GM23248 (cell line): ENCODE data around the gene DOCK3. TPM values are rescaled to one million over a fixed set of nuclear protein-coding genes. Genes with fewer than 3 reads are reported as not detected.

ENCODE experiments used
- DNase-seq: peaks from one replicate; pipeline ENCODE4 v3.0.0-alpha.2; 2015
- H2AFZ ChIP-seq: fragments of 200-600 bp; sonication (generic); 2 replicates; pipeline ENCODE4 v1.6.1; 2016; ENCODE audit warnings: antibody characterized with exemption
- H3F3A ChIP-seq: fragments of 200-600 bp; sonication (generic); 2 replicates; pipeline ENCODE4 v1.6.1; 2016; ENCODE audit warnings: mild to moderate bottlenecking, antibody characterized with exemption, mixed run types; ENCODE audit not compliant: insufficient read depth
- H3K27ac ChIP-seq: fragments of 200-600 bp; sonication (generic); 2 replicates; pipeline ENCODE4 v1.5.1; 2016; ENCODE audit warnings: mild to moderate bottlenecking
- H3K27me3 ChIP-seq: fragments of 200-600 bp; sonication (generic); replicated peaks from 2 replicates; pipeline ENCODE4 v1.6.1; 2016; ENCODE audit warnings: mild to moderate bottlenecking; ENCODE audit not compliant: insufficient read depth
- H3K36me3 ChIP-seq: fragments of 200-600 bp; sonication (generic); 2 replicates; pipeline ENCODE4 v1.6.1; 2016; ENCODE audit warnings: low read depth, mild to moderate bottlenecking
- H3K4me1 ChIP-seq: fragments of 200-600 bp; sonication (generic); 2 replicates; pipeline ENCODE4 v1.6.1; 2016; ENCODE audit warnings: mild to moderate bottlenecking; ENCODE audit not compliant: insufficient read depth
- H3K4me2 ChIP-seq: fragments of 200-600 bp; sonication (generic); one replicate; pipeline ENCODE4 v1.6.1; 2016; ENCODE audit warnings: mild to moderate bottlenecking; ENCODE audit not compliant: unreplicated experiment
- H3K4me3 ChIP-seq: fragments of 200-600 bp; sonication (generic); 2 replicates; pipeline ENCODE4 v1.5.1; 2016; ENCODE audit warnings: mild to moderate bottlenecking
- H3K79me2 ChIP-seq: fragments of 200-600 bp; sonication (generic); 2 replicates; pipeline ENCODE4 v1.6.1; 2016; ENCODE audit warnings: mild to moderate bottlenecking; ENCODE audit not compliant: insufficient read depth
- H3K9ac ChIP-seq: fragments of 200-600 bp; sonication (generic); 2 replicates; pipeline ENCODE4 v1.6.1; 2016; ENCODE audit warnings: mild to moderate bottlenecking
- H3K9me2 ChIP-seq: fragments of 200-600 bp; sonication (generic); 2 replicates; pipeline ENCODE4 v1.6.1; 2016; ENCODE audit warnings: mixed run types, mild to moderate bottlenecking, moderate library complexity; ENCODE audit not compliant: insufficient read depth
- H3K9me3 ChIP-seq: fragments of 200-600 bp; sonication (generic); one replicate; pipeline ENCODE4 v1.6.1; 2017; ENCODE audit warnings: low read depth
- H4K20me1 ChIP-seq: fragments of 200-600 bp; sonication (generic); 2 replicates; pipeline ENCODE4 v1.6.0; 2016; ENCODE audit not compliant: insufficient read depth
- EZH2 ChIP-seq: fragments of 200-600 bp; sonication (generic); IDR thresholded peaks from 2 replicates; pipeline ENCODE4 v1.6.1; 2018; ENCODE audit warnings: antibody characterized with exemption, mild to moderate bottlenecking; ENCODE audit not compliant: insufficient read depth, poor library complexity, severe bottlenecking
- EZH2phosphoT487 ChIP-seq: fragments of 200-600 bp; sonication (generic); IDR thresholded peaks from 2 replicates; pipeline ENCODE4 v1.6.1; 2018; ENCODE audit warnings: antibody characterized with exemption, moderate library complexity, mild to moderate bottlenecking, low read depth; ENCODE audit not compliant: insufficient read depth
- WGBS, 2 experiments: methylation state at CpG; one replicate each; pipeline ENCODE4 v1.1.6; 2015 to 2017; ENCODE audit warnings: low lambda C conversion rate in 2 of 2, low coverage in 1 of 2; ENCODE audit errors: missing lambda C conversion rate in 2 of 2; 5-methylcytosine and 5-hydroxymethylcytosine counted together
- in situ Hi-C: fragments of 300-500 bp; cut with MboI; formaldehyde crosslinking; loops from 2 replicates; pipeline ENCODE4 v1.15.0; 2020
- polyA plus RNA-seq: library from polyadenylated mRNA; unstranded; fragments of >200 nt; fragmentation: Nextera tagmentation; extraction: Ambion mirVana; gene quantifications from 2 replicates; pipeline ENCODE4 v1.2.1, GENCODE V29; 2016
- total RNA-seq: library from RNA; depleted of rRNA; stranded (reverse); fragments of >200 nt; shearing (Covaris generic); gene quantifications from 2 replicates; pipeline ENCODE4 v1.2.3, GENCODE V29; 2014

Gene DOCK3
- total and polyA plus RNA-seq, 2 experiments from 2014 or later: 0.23 to 0.43 TPM

- Histone ChIP-seq H3F3A (no peaks in the 10 kb centered on the region), H3K9me3 (no peaks in the 10 kb centered on the region), H3K4me1 (peaks cover 27% of the 10 kb centered on the region), H2AFZ (no peak overlapping the region), H3K27me3 (no peaks in the 10 kb centered on the region), H4K20me1 (no peaks in the 10 kb centered on the region), H3K79me2 (no peaks in the 10 kb centered on the region), H3K4me3 (no peak overlapping the region), H3K9me2 (no peaks in the 10 kb centered on the region), H3K9ac (no peak overlapping the region), H3K27ac (no peak overlapping the region), H3K36me3 (no peaks in the 10 kb centered on the region), H3K4me2 (no peak overlapping the region)
- in situ Hi-C loops: no loop called here
- 77 to 94% methylated on average over 3 of the region's 3 CpGs for WGBS, 2 experiments
- TF ChIP-seq EZH2phosphoT487 (no peak), EZH2 (no peak)
- DNase-seq: no peak
These were observed 20.7 kb upstream of the DOCK3 start for GRCh38 chr3:50653937-50654595.

GRCh38 chr3:50655009-50655830, 19.5 kb upstream of the DOCK3 start:
- no peaks in the 10 kb centered on the region for H3K79me2 ChIP-seq
- no peaks in the 10 kb centered on the region for H3K9me2 ChIP-seq
- peak; percentile 64 for DNase-seq
- in situ Hi-C loops: no loop called here
- H3K9me3 ChIP-seq: no peaks in the 10 kb centered on the region
- no peaks in the 10 kb centered on the region for H3K36me3 ChIP-seq
- H2AFZ ChIP-seq: no peak overlapping the region
- TF ChIP-seq EZH2phosphoT487 (no peak), EZH2 (no peak)
- no peaks in the 10 kb centered on the region for H4K20me1 ChIP-seq
- H3K4me2 ChIP-seq: no peak overlapping the region
- H3F3A ChIP-seq: no peaks in the 10 kb centered on the region
- 29 to 31% methylated on average over 3 of the region's 3 CpGs for WGBS, 2 experiments
- H3K9ac ChIP-seq: no peak overlapping the region
- peaks cover 21% of the 10 kb centered on the region for H3K4me1 ChIP-seq
- no peaks in the 10 kb centered on the region for H3K27me3 ChIP-seq
- H3K27ac ChIP-seq: no peak overlapping the region
- H3K4me3 ChIP-seq: no peak overlapping the region

- TF ChIP-seq EZH2phosphoT487: no peak
- TF ChIP-seq EZH2: no peak
These were observed 18.1 kb upstream of the DOCK3 start for GRCh38 chr3:50656417-50657195.

GRCh38 chr3:50657407-50657806, 17.3 kb upstream of the DOCK3 start:
- in situ Hi-C loops: no loop called here
- H3K36me3 ChIP-seq: no peaks in the 10 kb centered on the region

More at GRCh38 chr3:50656417-50657195, 18.1 kb upstream of the DOCK3 start:
- H3K4me2 ChIP-seq: no peak overlapping the region
- H3K4me3 ChIP-seq: no peak overlapping the region
- no peak overlapping the region for H3K9ac ChIP-seq
- WGBS, 2 experiments: 68 to 72% methylated on average over 8 of the region's 8 CpGs
- H3F3A ChIP-seq: no peaks in the 10 kb centered on the region
- H3K9me2 ChIP-seq: no peaks in the 10 kb centered on the region
- no peaks in the 10 kb centered on the region for H3K9me3 ChIP-seq
- H3K4me1 ChIP-seq: peaks cover 21% of the 10 kb centered on the region
- H2AFZ ChIP-seq: no peak overlapping the region
- no peak overlapping the region for H3K27ac ChIP-seq
- H3K27me3 ChIP-seq: no peaks in the 10 kb centered on the region
- DNase-seq: no peak
- no peaks in the 10 kb centered on the region for H4K20me1 ChIP-seq
- no peaks in the 10 kb centered on the region for H3K36me3 ChIP-seq
- H3K79me2 ChIP-seq: no peaks in the 10 kb centered on the region
- in situ Hi-C loops: no loop called here

More at GRCh38 chr3:50657407-50657806, 17.3 kb upstream of the DOCK3 start:
- no peak overlapping the region for H3K4me2 ChIP-seq
- H3K27me3 ChIP-seq: no peaks in the 10 kb centered on the region
- no peak for TF ChIP-seq EZH2
- no peak for TF ChIP-seq EZH2phosphoT487
- no peaks in the 10 kb centered on the region for H3F3A ChIP-seq
- H3K27ac ChIP-seq: no peak overlapping the region
- H4K20me1 ChIP-seq: no peaks in the 10 kb centered on the region
- H3K79me2 ChIP-seq: no peaks in the 10 kb centered on the region
- H3K4me3 ChIP-seq: no peak overlapping the region
- H2AFZ ChIP-seq: no peak overlapping the region
- H3K9ac ChIP-seq: no peak overlapping the region
- DNase-seq: no peak
- peaks cover 21% of the 10 kb centered on the region for H3K4me1 ChIP-seq
- H3K9me3 ChIP-seq: no peaks in the 10 kb centered on the region
- H3K9me2 ChIP-seq: no peaks in the 10 kb centered on the region
- 98% methylated on average over 5 of the region's 5 CpGs for whole genome bisulfite sequencing, 2 experiments
